ENCODE results near the gene ZNF860. TPM values are rescaled to one million over a fixed set of nuclear protein-coding genes. Genes with fewer than 3 reads are reported as not detected.

Gene ZNF860
- total and polyA plus RNA-seq, 2 of the 4 experiments (the other 2 are of a cell fraction): 0.18 to 0.26 TPM

DNA sequence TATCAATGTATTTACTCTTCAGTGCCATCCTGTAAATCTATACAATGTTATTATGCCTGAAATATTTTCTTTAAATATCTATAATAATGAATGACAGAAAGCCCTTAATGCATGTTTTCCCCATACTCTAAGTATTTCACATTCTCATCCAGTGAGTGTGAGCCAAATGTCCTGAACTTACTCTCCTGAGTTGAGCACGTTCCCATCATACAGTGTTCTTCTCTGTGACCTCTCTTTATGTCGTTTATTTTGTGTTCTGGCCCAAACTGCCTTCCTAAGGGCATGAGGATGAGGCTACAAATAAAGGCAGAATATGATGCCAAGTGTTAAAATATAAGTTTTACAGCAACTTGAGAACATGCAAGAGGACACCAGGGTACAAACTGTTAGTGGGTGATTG lies 3.8 kb upstream of the ZNF860 start:
- BruUV-seq (replicated peaks): no TSS peak
- ChIA-PET CTCF (interaction anchor here (0.6 kb wide), 1 partner anchor 1319 kb away, joined by 3 read pairs; no protein-coding TSS in a partner anchor), POLR2A (ENCODE audit: unreplicated experiment) (no interaction called here)

More for the DNA sequence above, 3.8 kb upstream of the ZNF860 start:
- Histone ChIP-seq H3K9ac (ENCODE audit: low read depth, low read length) (no peak overlapping the region), H3K9me1 (ENCODE audit: insufficient read depth, low read length) (peaks cover 2% of the 10 kb centered on the region; the same call in 1 of the 2 replicates), H2AFZ (replicated peaks; ENCODE audit: low read length, poor library complexity) (no peak overlapping the region), H3K4ac (ENCODE audit: low read depth, low read length) (no peak overlapping the region), H3K4me1 (ENCODE audit: control insufficient read depth, insufficient read depth, low read length) (peaks cover 3% of the 10 kb centered on the region; the same call in 1 of the 2 replicates), H4K5ac (ENCODE audit: low read depth, low read length) (no peak overlapping the region), H3K36me3 (ENCODE audit: control insufficient read depth, insufficient read depth, low read length) (no peaks in the 10 kb centered on the region), H2AK5ac (ENCODE audit: low read depth, low read length) (no peak overlapping the region; the same call in 1 of the 2 replicates), H2BK15ac (ENCODE audit: low read depth, low read length) (no peak overlapping the region), H4K91ac (ENCODE audit: insufficient read depth, low read depth, low read length) (no peak overlapping the region), H4K8ac (ENCODE audit: low read depth in 2 of 2, low read length in 2 of 2) (no peak overlapping the region), H3K9me3 (ENCODE audit: control insufficient read depth, insufficient read depth, low read length) (no peaks in the 10 kb centered on the region), H2BK5ac (ENCODE audit: low read depth, low read length, poor library complexity, severe bottlenecking) (no peak overlapping the region), H3K27ac (ENCODE audit: insufficient read depth, low read length) (no peak overlapping the region), H3K18ac (ENCODE audit: low read depth, low read length) (no peak overlapping the region), H3K79me1 (ENCODE audit: low read depth in 1 of 2, low read length in 2 of 2) (peaks cover 15 to 30% of the 10 kb centered on the region in 2 experiments; a peak in 3 of 4 replicates), H2BK120ac (ENCODE audit: low read depth, low read length) (no peak overlapping the region), H2BK20ac (ENCODE audit: low read depth, low read length) (no peak overlapping the region), H4K20me1 (ENCODE audit: insufficient read depth, low read length) (peaks cover 4% of the 10 kb centered on the region; the same call in 1 of the 2 replicates), H3K14ac (replicated peaks; ENCODE audit: low read depth, low read length) (no peak overlapping the region), H3K4me2 (ENCODE audit: low read depth, low read length) (no peak overlapping the region), H2AK9ac (replicated peaks; ENCODE audit: low read depth, low read length, poor library complexity) (no peak overlapping the region), H3K56ac (ENCODE audit: extremely low read depth, insufficient read depth, low read length) (no peak overlapping the region), H3K27me3 (ENCODE audit: control insufficient read depth, insufficient read depth, low read length) (no peaks in the 10 kb centered on the region), H3K4me3 (ENCODE audit: insufficient read depth, low read depth, low read length) (no peak overlapping the region), H3K23ac (ENCODE audit: low read depth, low read length) (no peak overlapping the region)
- TF ChIP-seq BHLHE40 (IDR thresholded peaks at IDR 0.05; ENCODE audit: low read depth, low read length) (no peak), MXI1 (IDR thresholded peaks at IDR 0.05; ENCODE audit: borderline replicate concordance, low read depth, low read length) (no peak), CEBPB (IDR thresholded peaks at IDR 0.05; ENCODE audit: low read depth, low read length) (no peak)
- DNase-seq (no peak), ATAC-seq (ENCODE audit: low read depth) (no peak)
- intact Hi-C loops (cut with micrococcal nuclease): no loop called here
- no CpG with 5 or more reads among the region's 2 CpGs for WGBS, 2 experiments (ENCODE audit: extremely low coverage in 2 of 2, insufficient read length in 1 of 2)
- in situ Hi-C loops (cut with MboI; ENCODE audit: low sequenced_read_pairs): no loop called here
- dilution Hi-C loops (cut with HindIII; ENCODE audit: low sequenced_read_pairs, unreplicated experiment): no loop called here

All from IMR-90 (cell line).